MCF 10A (cell line): Measurements from ENCODE around the gene ZNF385A. TPM values are rescaled to one million over a fixed set of nuclear protein-coding genes. Genes with fewer than 3 reads are reported as not detected.
A peak's percentile ranks its signal among the peaks of the same experiment; 100 is the strongest.

Experiments
- BruUV-seq: library from RNA; stranded (reverse); fragments of 400-500 nt; replicated peaks from 2 replicates; lab custom pipeline; 2021; lab: Mats Ljungman, UMichigan
- CTCF ChIA-PET: fragments of 300-600 bp; sonication (Branson Sonifier 250); formaldehyde crosslinking; extraction: SDS; loops from one replicate; lab custom pipeline; 2021; ENCODE audit warnings: antibody characterized with exemption, inconsistent platforms; lab: Yijun Ruan, JAX
- POLR2A ChIA-PET: fragments of 300-600, 350-650 bp; sonication (Branson Sonifier 250); formaldehyde crosslinking; extraction: SDS; loops from one replicate; lab custom pipeline; 2020; ENCODE audit warnings: antibody characterized with exemption, inconsistent platforms; lab: Yijun Ruan, JAX
- DNase-seq: peaks from one replicate; pipeline ENCODE4 v3.0.0-alpha.2; 2018; ENCODE audit not compliant: unreplicated experiment
- H3K27ac Mint-ChIP-seq: one replicate; pipeline ENCODE4 v1.8.0; 2022; ENCODE audit warnings: mild to moderate bottlenecking, low read depth, mixed read lengths; ENCODE audit not compliant: unreplicated experiment
- H3K27me3 Mint-ChIP-seq: one replicate; pipeline ENCODE4 v1.8.0; 2022; ENCODE audit warnings: mixed read lengths; ENCODE audit not compliant: insufficient read depth, unreplicated experiment
- H3K36me3 Mint-ChIP-seq: one replicate; pipeline ENCODE4 v1.8.0; 2022; ENCODE audit warnings: mild to moderate bottlenecking, moderate library complexity, mixed read lengths; ENCODE audit not compliant: insufficient read depth, unreplicated experiment
- H3K4me1 Mint-ChIP-seq: one replicate; pipeline ENCODE4 v1.8.0; 2022; ENCODE audit warnings: mixed read lengths; ENCODE audit not compliant: insufficient read depth, unreplicated experiment
- H3K4me3 Mint-ChIP-seq: one replicate; pipeline ENCODE4 v1.8.0; 2022; ENCODE audit warnings: mild to moderate bottlenecking, moderate library complexity, mixed read lengths; ENCODE audit not compliant: unreplicated experiment
- H3K9me3 Mint-ChIP-seq: one replicate; pipeline ENCODE4 v1.8.0; 2022; ENCODE audit warnings: mixed read lengths; ENCODE audit not compliant: unreplicated experiment
- intact Hi-C: fragments of 100-400 bp; cut with micrococcal nuclease; formaldehyde crosslinking; loops from 2 replicates; pipeline ENCODE4 v1.14.1; 2022
- total RNA-seq: library from RNA; stranded (reverse); gene quantifications from 2 replicates; pipeline ENCODE4 v1.2.3, GENCODE V29; 2022
- TF ChIP-seq, protein P1 (sequence below): fragments of 200-600 bp; IDR thresholded peaks from one replicate; pipeline ENCODE4 v1.8.0; 2022; ENCODE audit warnings: antibody characterized with exemption, mild to moderate bottlenecking; ENCODE audit not compliant: unreplicated experiment

ZNF385A gene
- total RNA-seq, 1 experiment from 2014 or later = 8.3 TPM

- intact Hi-C loops = no loop called here
- H3K4me1 Mint-ChIP-seq = peaks cover 48% of the 10 kb centered on the region
- DNase-seq = no peak
- H3K36me3 Mint-ChIP-seq = no peaks in the 10 kb centered on the region
- no peaks in the 10 kb centered on the region for H3K27me3 Mint-ChIP-seq
- no TSS peak for BruUV-seq
- peak overlapping the region; percentile 23 for H3K4me3 Mint-ChIP-seq
- TF ChIP-seq, protein P1, sequence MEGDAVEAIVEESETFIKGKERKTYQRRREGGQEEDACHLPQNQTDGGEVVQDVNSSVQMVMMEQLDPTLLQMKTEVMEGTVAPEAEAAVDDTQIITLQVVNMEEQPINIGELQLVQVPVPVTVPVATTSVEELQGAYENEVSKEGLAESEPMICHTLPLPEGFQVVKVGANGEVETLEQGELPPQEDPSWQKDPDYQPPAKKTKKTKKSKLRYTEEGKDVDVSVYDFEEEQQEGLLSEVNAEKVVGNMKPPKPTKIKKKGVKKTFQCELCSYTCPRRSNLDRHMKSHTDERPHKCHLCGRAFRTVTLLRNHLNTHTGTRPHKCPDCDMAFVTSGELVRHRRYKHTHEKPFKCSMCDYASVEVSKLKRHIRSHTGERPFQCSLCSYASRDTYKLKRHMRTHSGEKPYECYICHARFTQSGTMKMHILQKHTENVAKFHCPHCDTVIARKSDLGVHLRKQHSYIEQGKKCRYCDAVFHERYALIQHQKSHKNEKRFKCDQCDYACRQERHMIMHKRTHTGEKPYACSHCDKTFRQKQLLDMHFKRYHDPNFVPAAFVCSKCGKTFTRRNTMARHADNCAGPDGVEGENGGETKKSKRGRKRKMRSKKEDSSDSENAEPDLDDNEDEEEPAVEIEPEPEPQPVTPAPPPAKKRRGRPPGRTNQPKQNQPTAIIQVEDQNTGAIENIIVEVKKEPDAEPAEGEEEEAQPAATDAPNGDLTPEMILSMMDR = no peak
- ChIA-PET POLR2A (interaction anchor here (0.6 kb wide), 1 partner anchor 15 kb away, joined by 3 read pairs; no protein-coding TSS in a partner anchor), CTCF (interaction anchor here (0.9 to 8.2 kb wide), 3 partner anchors 10 to 22 kb away, joined by 4 to 120 read pairs (median 59); no protein-coding TSS in a partner anchor)
- no peak overlapping the region for H3K27ac Mint-ChIP-seq
- H3K9me3 Mint-ChIP-seq = no peaks in the 10 kb centered on the region
These were observed 7.5 kb downstream of the ZNF385A start for GRCh38 chr12:54377007-54377406.

GRCh38 chr12:54376596-54376995 lies 7.9 kb downstream of the ZNF385A start:
- no TSS peak for BruUV-seq
- Mint-ChIP-seq H3K36me3 (no peaks in the 10 kb centered on the region), H3K4me3 (no peak overlapping the region), H3K27ac (no peak overlapping the region), H3K9me3 (no peaks in the 10 kb centered on the region), H3K27me3 (no peaks in the 10 kb centered on the region), H3K4me1 (peaks cover 48% of the 10 kb centered on the region)
- TF ChIP-seq, protein P1 = no peak
- DNase-seq = no peak
- ChIA-PET POLR2A (interaction anchor here (0.6 kb wide), 1 partner anchor 15 kb away, joined by 3 read pairs; no protein-coding TSS in a partner anchor), CTCF (interaction anchor here (0.9 to 8.2 kb wide), 3 partner anchors 15 to 126 kb away, joined by 3 to 120 read pairs (median 4); no protein-coding TSS in a partner anchor)
- intact Hi-C loops = no loop called here

DNA sequence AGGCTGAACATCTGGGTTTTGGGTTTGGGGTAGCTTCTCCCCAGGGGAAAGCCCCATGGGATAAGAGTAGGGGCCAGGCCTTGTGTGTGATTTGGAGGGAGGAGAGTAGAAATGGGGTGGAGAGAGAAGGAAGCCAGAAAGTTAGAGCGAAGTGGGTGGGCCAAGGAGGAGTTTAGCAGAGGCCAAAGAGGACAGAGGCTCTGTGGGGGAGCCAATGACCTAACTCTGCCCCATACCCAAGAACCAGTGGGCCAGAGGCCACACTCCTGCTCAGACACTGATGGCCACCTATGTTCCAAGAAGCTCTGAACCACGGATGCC lies 9.3 kb downstream of the ZNF385A start:
- CTCF ChIA-PET = interaction anchor here (1.5 to 8.2 kb wide), 4 partner anchors 14 to 124 kb away, joined by 3 to 120 read pairs (median 22); no protein-coding TSS in a partner anchor
- no peak for DNase-seq
- Mint-ChIP-seq H3K36me3 (no peaks in the 10 kb centered on the region), H3K27me3 (no peaks in the 10 kb centered on the region), H3K4me3 (no peak overlapping the region), H3K27ac (no peak overlapping the region), H3K4me1 (peaks cover 52% of the 10 kb centered on the region), H3K9me3 (no peaks in the 10 kb centered on the region)
- no TSS peak for BruUV-seq
- intact Hi-C loops = no loop called here
- TF ChIP-seq, protein P1 = no peak
- POLR2A ChIA-PET = no interaction called here

DNA sequence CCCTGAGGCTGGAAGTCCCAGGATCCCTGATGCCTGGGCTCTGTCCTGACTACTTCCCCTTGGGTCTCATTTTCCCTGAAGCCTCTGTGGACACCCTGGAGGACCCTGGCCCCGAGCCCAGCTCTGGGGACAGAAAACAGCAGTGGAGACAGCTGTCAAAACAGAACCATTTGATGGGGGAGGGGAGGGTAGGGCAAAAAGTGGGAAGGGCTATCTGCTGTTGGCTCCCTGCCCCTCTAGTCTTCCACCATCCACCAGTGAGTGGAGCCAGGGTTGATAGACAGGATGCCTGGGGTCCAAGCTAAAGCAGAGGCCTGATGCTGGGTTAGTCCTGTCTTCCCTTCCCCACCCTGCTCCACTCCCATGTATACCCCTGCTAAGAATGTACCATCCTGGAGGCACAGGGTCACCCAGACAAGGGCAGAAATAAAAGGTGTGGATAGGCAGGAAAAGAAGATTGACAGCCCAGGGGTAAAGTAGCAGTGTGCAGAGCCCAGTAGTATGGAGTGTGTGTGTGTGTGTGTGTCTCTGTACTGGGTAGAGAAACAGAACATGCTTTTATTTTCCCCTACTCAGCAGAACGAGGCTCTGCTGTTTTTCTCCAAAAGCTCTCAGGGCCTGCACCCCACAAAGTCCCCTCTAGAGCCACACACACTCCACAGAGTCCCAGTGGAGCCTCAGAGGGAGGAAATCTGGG lies 9.8 kb downstream of the ZNF385A start:
- intact Hi-C loops = no loop called here
- H3K27me3 Mint-ChIP-seq = no peaks in the 10 kb centered on the region
- no peak overlapping the region for H3K27ac Mint-ChIP-seq
- ChIA-PET POLR2A (no interaction called here), CTCF (interaction anchor here (0.5 to 5.8 kb wide), 6 partner anchors 14 to 340 kb away, joined by 3 to 38 read pairs (median 4); no protein-coding TSS in a partner anchor)
- BruUV-seq = no TSS peak
- H3K36me3 Mint-ChIP-seq = no peaks in the 10 kb centered on the region
- no peak overlapping the region for H3K4me3 Mint-ChIP-seq
- no peak for DNase-seq
- peaks cover 49% of the 10 kb centered on the region for H3K4me1 Mint-ChIP-seq
- no peaks in the 10 kb centered on the region for H3K9me3 Mint-ChIP-seq
- TF ChIP-seq, protein P1 = no peak
